ENCODE measurements around the gene PRKAA1.
"Not testable (repeated sequence)": the region's sequence is repeated elsewhere in the genome, so short reads cannot be mapped to it uniquely, and the experiment has no call there.

Gene PRKAA1

GRCh38 chr5:40790947-40791593, 7.1 kb downstream of the PRKAA1 start:
- Histone ChIP-seq H3K4me3 (ENCODE audit: low read depth, low read length) (no peak overlapping the region), H3K27ac (ENCODE audit: low read depth, low read length) (no peak overlapping the region), H3K4me1 (ENCODE audit: control insufficient read depth, insufficient read depth, low read length) (no peaks in the 10 kb centered on the region), H3K36me3 (ENCODE audit: control insufficient read depth, insufficient read depth, low read length) (peaks cover 18% of the 10 kb centered on the region; the same call in 1 of the 2 replicates), H3K9me3 (ENCODE audit: control insufficient read depth, insufficient read depth, low read depth, low read length) (peaks cover 3% of the 10 kb centered on the region; the same call in 1 of the 2 replicates), H3K27me3 (ENCODE audit: control insufficient read depth, insufficient read depth, low read length) (no peaks in the 10 kb centered on the region), H3K9ac (ENCODE audit: low read length) (no peak overlapping the region)

GRCh38 chr5:40788941-40789340, 9.2 kb downstream of the PRKAA1 start:
- not testable (repeated sequence) for H3K27me3 ChIP-seq (ENCODE audit: control insufficient read depth, insufficient read depth, low read length); H3K4me3 ChIP-seq (ENCODE audit: low read depth, low read length); H3K9ac ChIP-seq (ENCODE audit: low read length); H3K9me3 ChIP-seq (ENCODE audit: control insufficient read depth, insufficient read depth, low read depth, low read length); H3K4me1 ChIP-seq (ENCODE audit: control insufficient read depth, insufficient read depth, low read length); H3K27ac ChIP-seq (ENCODE audit: low read depth, low read length)
- peaks cover 12% of the 10 kb centered on the region; the same call in 1 of the 2 replicates for H3K36me3 ChIP-seq (ENCODE audit: control insufficient read depth, insufficient read depth, low read length)

GRCh38 chr5:40787986-40788385, 10.2 kb downstream of the PRKAA1 start:
- Histone ChIP-seq H3K36me3 (ENCODE audit: control insufficient read depth, insufficient read depth, low read length) (peaks cover 12% of the 10 kb centered on the region; the same call in 1 of the 2 replicates), H3K9me3 (ENCODE audit: control insufficient read depth, insufficient read depth, low read depth, low read length) (peaks cover 3% of the 10 kb centered on the region; the same call in 1 of the 2 replicates), H3K27me3 (ENCODE audit: control insufficient read depth, insufficient read depth, low read length) (no peaks in the 10 kb centered on the region), H3K4me1 (ENCODE audit: control insufficient read depth, insufficient read depth, low read length) (no peaks in the 10 kb centered on the region), H3K9ac (ENCODE audit: low read length) (no peak overlapping the region), H3K4me3 (ENCODE audit: low read depth, low read length) (no peak overlapping the region), H3K27ac (ENCODE audit: low read depth, low read length) (no peak overlapping the region)

GRCh38 chr5:40786664-40787063, 11.5 kb downstream of the PRKAA1 start:
- H3K27ac ChIP-seq (ENCODE audit: low read depth, low read length); H3K4me3 ChIP-seq (ENCODE audit: low read depth, low read length): not testable (repeated sequence)

GRCh38 chr5:40784916-40785315, 13.3 kb downstream of the PRKAA1 start:
- H3K9me3 ChIP-seq (ENCODE audit: control insufficient read depth, insufficient read depth, low read depth, low read length) = peaks cover 3% of the 10 kb centered on the region; the same call in 1 of the 2 replicates
- no peaks in the 10 kb centered on the region for H3K27me3 ChIP-seq (ENCODE audit: control insufficient read depth, insufficient read depth, low read length)
- H3K27ac ChIP-seq (ENCODE audit: low read depth, low read length) = no peak overlapping the region
- no peaks in the 10 kb centered on the region for H3K4me1 ChIP-seq (ENCODE audit: control insufficient read depth, insufficient read depth, low read length)
- no peak overlapping the region for H3K9ac ChIP-seq (ENCODE audit: low read length)
- peaks cover 10% of the 10 kb centered on the region; the same call in 1 of the 2 replicates for H3K36me3 ChIP-seq (ENCODE audit: control insufficient read depth, insufficient read depth, low read length)
- H3K4me3 ChIP-seq (ENCODE audit: low read depth, low read length) = no peak overlapping the region

More at GRCh38 chr5:40786664-40787063, 11.5 kb downstream of the PRKAA1 start:
- peaks cover 12% of the 10 kb centered on the region; the same call in 1 of the 2 replicates for H3K36me3 ChIP-seq (ENCODE audit: control insufficient read depth, insufficient read depth, low read length)
- H3K9ac ChIP-seq (ENCODE audit: low read length); H3K27me3 ChIP-seq (ENCODE audit: control insufficient read depth, insufficient read depth, low read length); H3K9me3 ChIP-seq (ENCODE audit: control insufficient read depth, insufficient read depth, low read depth, low read length); H3K4me1 ChIP-seq (ENCODE audit: control insufficient read depth, insufficient read depth, low read length): not testable (repeated sequence)

GRCh38 chr5:40784027-40784653, 14.0 kb downstream of the PRKAA1 start:
- no peaks in the 10 kb centered on the region for H3K4me1 ChIP-seq (ENCODE audit: control insufficient read depth, insufficient read depth, low read length)
- H3K9me3 ChIP-seq (ENCODE audit: control insufficient read depth, insufficient read depth, low read depth, low read length) = peaks cover 3% of the 10 kb centered on the region; the same call in 1 of the 2 replicates
- no peak overlapping the region for H3K9ac ChIP-seq (ENCODE audit: low read length)
- H3K27me3 ChIP-seq (ENCODE audit: control insufficient read depth, insufficient read depth, low read length) = no peaks in the 10 kb centered on the region
- no peak overlapping the region for H3K4me3 ChIP-seq (ENCODE audit: low read depth, low read length)
- H3K27ac ChIP-seq (ENCODE audit: low read depth, low read length) = no peak overlapping the region
- peaks cover 10% of the 10 kb centered on the region; the same call in 1 of the 2 replicates for H3K36me3 ChIP-seq (ENCODE audit: control insufficient read depth, insufficient read depth, low read length)

- no peak overlapping the region for H3K9ac ChIP-seq (ENCODE audit: low read length)
- H3K36me3 ChIP-seq (ENCODE audit: control insufficient read depth, insufficient read depth, low read length) = no peaks in the 10 kb centered on the region; the same call in 1 of the 2 replicates
- H3K27ac ChIP-seq (ENCODE audit: low read depth, low read length) = no peak overlapping the region
- H3K27me3 ChIP-seq (ENCODE audit: control insufficient read depth, insufficient read depth, low read length) = no peaks in the 10 kb centered on the region
- H3K4me3 ChIP-seq (ENCODE audit: low read depth, low read length) = no peak overlapping the region
- H3K9me3 ChIP-seq (ENCODE audit: control insufficient read depth, insufficient read depth, low read depth, low read length) = no peaks in the 10 kb centered on the region
- H3K4me1 ChIP-seq (ENCODE audit: control insufficient read depth, insufficient read depth, low read length) = no peaks in the 10 kb centered on the region
Observed at GRCh38 chr5:40781843-40782409, 16.2 kb downstream of the PRKAA1 start.

GRCh38 chr5:40780858-40781257, 17.3 kb downstream of the PRKAA1 start:
- H3K9me3 ChIP-seq (ENCODE audit: control insufficient read depth, insufficient read depth, low read depth, low read length) = no peaks in the 10 kb centered on the region
- H3K36me3 ChIP-seq (ENCODE audit: control insufficient read depth, insufficient read depth, low read length) = peaks cover 9% of the 10 kb centered on the region
- no peak overlapping the region for H3K4me3 ChIP-seq (ENCODE audit: low read depth, low read length)
- no peaks in the 10 kb centered on the region for H3K27me3 ChIP-seq (ENCODE audit: control insufficient read depth, insufficient read depth, low read length)
- no peak overlapping the region for H3K27ac ChIP-seq (ENCODE audit: low read depth, low read length)
- no peaks in the 10 kb centered on the region for H3K4me1 ChIP-seq (ENCODE audit: control insufficient read depth, insufficient read depth, low read length)
- H3K9ac ChIP-seq (ENCODE audit: low read length) = no peak overlapping the region

GRCh38 chr5:40780199-40780598, 18.0 kb downstream of the PRKAA1 start:
- H3K4me3 ChIP-seq (ENCODE audit: low read depth, low read length) = no peak overlapping the region
- H3K27me3 ChIP-seq (ENCODE audit: control insufficient read depth, insufficient read depth, low read length) = no peaks in the 10 kb centered on the region
- H3K9ac ChIP-seq (ENCODE audit: low read length) = no peak overlapping the region
- H3K4me1 ChIP-seq (ENCODE audit: control insufficient read depth, insufficient read depth, low read length) = no peaks in the 10 kb centered on the region
- H3K36me3 ChIP-seq (ENCODE audit: control insufficient read depth, insufficient read depth, low read length) = peaks cover 16% of the 10 kb centered on the region
- H3K9me3 ChIP-seq (ENCODE audit: control insufficient read depth, insufficient read depth, low read depth, low read length) = no peaks in the 10 kb centered on the region
- H3K27ac ChIP-seq (ENCODE audit: low read depth, low read length) = no peak overlapping the region

GRCh38 chr5:40779561-40779960, 18.6 kb downstream of the PRKAA1 start:
- H3K27me3 ChIP-seq (ENCODE audit: control insufficient read depth, insufficient read depth, low read length) = no peaks in the 10 kb centered on the region
- no peaks in the 10 kb centered on the region for H3K4me1 ChIP-seq (ENCODE audit: control insufficient read depth, insufficient read depth, low read length)
- H3K36me3 ChIP-seq (ENCODE audit: control insufficient read depth, insufficient read depth, low read length) = peaks cover 22% of the 10 kb centered on the region
- no peak overlapping the region for H3K27ac ChIP-seq (ENCODE audit: low read depth, low read length)
- no peaks in the 10 kb centered on the region for H3K9me3 ChIP-seq (ENCODE audit: control insufficient read depth, insufficient read depth, low read depth, low read length)
- H3K4me3 ChIP-seq (ENCODE audit: low read depth, low read length) = no peak overlapping the region
- no peak overlapping the region for H3K9ac ChIP-seq (ENCODE audit: low read length)

- H3K9ac ChIP-seq (ENCODE audit: low read length) = no peak overlapping the region
- H3K27ac ChIP-seq (ENCODE audit: low read depth, low read length) = no peak overlapping the region
- peaks cover 35% of the 10 kb centered on the region for H3K36me3 ChIP-seq (ENCODE audit: control insufficient read depth, insufficient read depth, low read length)
- H3K27me3 ChIP-seq (ENCODE audit: control insufficient read depth, insufficient read depth, low read length) = no peaks in the 10 kb centered on the region
- H3K4me1 ChIP-seq (ENCODE audit: control insufficient read depth, insufficient read depth, low read length) = no peaks in the 10 kb centered on the region
- no peaks in the 10 kb centered on the region for H3K9me3 ChIP-seq (ENCODE audit: control insufficient read depth, insufficient read depth, low read depth, low read length)
- no peak overlapping the region for H3K4me3 ChIP-seq (ENCODE audit: low read depth, low read length)
Observed at GRCh38 chr5:40778133-40778532, 20.0 kb downstream of the PRKAA1 start.
